Ovary (tissue), 9 donors: ENCODE measurements around the gene ICA1. TPM values are rescaled to one million over a fixed set of nuclear protein-coding genes. Genes with fewer than 3 reads are reported as not detected.

Experiments
- DNase-seq, 5 donors: peaks; one replicate each; pipeline ENCODE4 v3.0.0-alpha.2; 2019 to 2020
- H3K27ac ChIP-seq, 2 donors: fragments of 200-600 bp; one replicate each; pipeline versions ENCODE4 v1.5.1 to v1.8.0; 2019 to 2022
- H3K27me3 ChIP-seq: fragments of 200-600 bp; one replicate; pipeline ENCODE4 v1.8.0; 2022
- H3K36me3 ChIP-seq: fragments of 200-600 bp; sonication (generic); one replicate; pipeline ENCODE4 v1.5.1; 2019
- H3K4me1 ChIP-seq: one replicate; pipeline ENCODE4 v1.8.1; 2013; ENCODE audit warnings: mild to moderate bottlenecking, moderate library complexity; ENCODE audit not compliant: insufficient read depth
- H3K4me3 ChIP-seq: fragments of 200-600 bp; sonication (generic); one replicate; pipeline ENCODE4 v1.5.1; 2017
- H3K9me3 ChIP-seq, 2 donors: fragments of 200-600 bp in 1 of 2; sonication (generic) in 1 of 2; one replicate each; pipeline versions ENCODE4 v1.5.1 to v1.8.1; 2013 to 2019; ENCODE audit warnings: mild to moderate bottlenecking in 1 of 2, moderate library complexity in 1 of 2
- CTCF ChIP-seq, 3 donors: fragments of 450-650 bp in 2 of 3; fragments of 200-600 bp in 1 of 3; IDR thresholded peaks; one replicate each; pipeline versions ENCODE4 v1.5.1 to v1.8.0; 2016 to 2022; ENCODE audit warnings: antibody characterized with exemption in 3 of 3, mild to moderate bottlenecking in 1 of 3
- EP300 ChIP-seq: sonication (generic); formaldehyde crosslinking; IDR thresholded peaks from one replicate; pipeline ENCODE4 v1.6.1; 2017; ENCODE audit warnings: antibody characterized with exemption
- POLR2A ChIP-seq: fragments of 450-650 bp; IDR thresholded peaks from one replicate; pipeline ENCODE4 v1.6.1; 2017; ENCODE audit warnings: antibody characterized with exemption, mild to moderate bottlenecking, moderate library complexity
- WGBS, 3 donors: extraction: QIAGEN DNeasy Blood & Tissue Kit in 1 of 3; methylation state at CpG; one replicate each; pipeline versions ENCODE4 v1.1.5 to v1.1.7; 2013 to 2017; 5-methylcytosine and 5-hydroxymethylcytosine counted together
- intact Hi-C, 4 donors: fragments of 100-400 bp; cut with DNase I; formaldehyde crosslinking; loops; one replicate each; pipeline versions ENCODE4 v1.11.0 to v1.15.1; 2022 to 2023
- polyA plus RNA-seq, 2 donors: library from polyadenylated mRNA; stranded (reverse); fragments of 200-250 nt in 1 of 2; fragments of 350-450 nt in 1 of 2; fragmentation: Illumina TruSeq in 1 of 2; extraction: RNeasy Lipid Tissue Mini Kit (QIAGEN cat#74804) in 1 of 2; gene quantifications; one replicate each; pipeline ENCODE4 v1.2.3, GENCODE V29; 2013 to 2014
- total RNA-seq, 7 donors: library from RNA; depleted of rRNA in 2 of 7; stranded (reverse); fragments of >200 nt in 2 of 7; fragmentation: NEBNext Ultra II Directional in 3 of 7; extraction: Animal tissue kit (Norgen Biotek cat#: 25700) in 3 of 7; gene quantifications; one replicate each; pipeline versions ENCODE4 v1.1.0 to v1.2.4, GENCODE V29; 2016 to 2023
- donor health status: DM: no; HTN: no; CAD: no; lungs with moderate emphysema.
- donor health status: DM: no; HTN: no; CAD: no.
- donor health status: Bipolar disorder and iron deficiency.
- donor health status: DM: yes; HTN: yes; CAD: no.
- donor health status: DM: no; HTN: no; CAD: no.
- donor health status: DM: yes; HTN: yes; CAD: no.

Gene ICA1
- total and polyA plus RNA-seq, 9 donors, result 2.1 to 19.4 (median 4.7) TPM

GRCh38 chr7:8152489-8153192 lies 109.3 kb downstream of the ICA1 start:
- Histone ChIP-seq H3K9me3 (no peaks in the 10 kb centered on the region), H3K4me1 (peaks cover 6% of the 10 kb centered on the region), H3K27ac (no peak overlapping the region), H3K4me3 (no peak overlapping the region), H3K27me3 (no peaks in the 10 kb centered on the region), H3K36me3 (no peaks in the 10 kb centered on the region)
- TF ChIP-seq CTCF (IDR thresholded peaks at IDR 0.05) (no peak), EP300 (no peak), POLR2A (no peak)
- DNase-seq, result no peak
- WGBS, 3 donors, result 83 to 94% (median 87%) methylated on average over 4 of the region's 4 CpGs
- intact Hi-C loops, result no loop called here

- Histone ChIP-seq H3K27me3 (no peaks in the 10 kb centered on the region), H3K27ac (no peak overlapping the region), H3K36me3 (no peaks in the 10 kb centered on the region), H3K4me3 (no peak overlapping the region), H3K9me3 (no peaks in the 10 kb centered on the region), H3K4me1 (peaks cover 6% of the 10 kb centered on the region)
- no peak for TF ChIP-seq EP300
- TF ChIP-seq POLR2A, result no peak
- no peak for TF ChIP-seq CTCF (IDR thresholded peaks at IDR 0.05)
- WGBS, 3 donors, result 53 to 56% (median 55%) methylated on average over 7 of the region's 7 CpGs
- intact Hi-C loops, result no loop called here
- no peak for DNase-seq
Observed at GRCh38 chr7:8151161-8151725, 110.7 kb downstream of the ICA1 start.

GRCh38 chr7:8149222-8149621 lies 112.7 kb downstream of the ICA1 start:
- WGBS, 3 donors, result 26 to 48% (median 43%) methylated on average over 4 of the region's 4 CpGs
- no peak overlapping the region for H3K27ac ChIP-seq
- no peak for DNase-seq
- TF ChIP-seq EP300, result no peak
- TF ChIP-seq CTCF (IDR thresholded peaks at IDR 0.05), result no peak
- no peak for TF ChIP-seq POLR2A
- H3K27me3 ChIP-seq, result no peaks in the 10 kb centered on the region
- no peaks in the 10 kb centered on the region for H3K36me3 ChIP-seq
- no peak overlapping the region for H3K4me3 ChIP-seq
- intact Hi-C loops, result no loop called here
- no peaks in the 10 kb centered on the region for H3K9me3 ChIP-seq
- H3K4me1 ChIP-seq, result peaks cover 8% of the 10 kb centered on the region

GRCh38 chr7:8147760-8148463 lies 114.1 kb downstream of the ICA1 start:
- Histone ChIP-seq H3K4me3 (no peak overlapping the region), H3K27ac (no peak overlapping the region), H3K4me1 (peaks cover 12% of the 10 kb centered on the region), H3K9me3 (no peaks in the 10 kb centered on the region), H3K27me3 (no peaks in the 10 kb centered on the region), H3K36me3 (no peaks in the 10 kb centered on the region)
- 88 to 91% (median 89%) methylated on average over 11 of the region's 11 CpGs for WGBS, 3 donors
- intact Hi-C loops, result no loop called here
- no peak for DNase-seq
- TF ChIP-seq EP300 (no peak), POLR2A (no peak), CTCF (IDR thresholded peaks at IDR 0.05) (no peak)
